ENCODE results near the gene B4GALT4.

The B4GALT4 gene

DNA sequence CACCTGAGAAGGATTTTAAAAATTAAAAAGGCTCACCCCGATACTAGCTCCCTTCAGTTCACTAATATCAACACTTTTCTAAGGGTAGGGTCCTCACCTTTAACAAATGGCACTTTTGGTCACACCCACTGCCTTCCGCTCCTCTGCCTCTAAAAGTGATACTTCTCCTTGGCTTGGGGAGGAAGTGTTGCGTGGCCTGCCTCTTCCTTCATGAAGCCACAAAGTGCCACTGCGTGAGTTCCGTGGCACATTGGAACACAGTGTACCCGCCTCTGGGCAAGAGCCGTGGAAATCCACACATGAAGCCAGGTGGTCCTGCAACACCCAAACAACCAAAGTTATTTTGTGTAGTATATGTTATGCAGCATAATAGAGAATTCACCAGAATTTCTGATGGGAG is 3.9 kb downstream of the B4GALT4 start:
- peak; percentile 14 for DNase-seq

GRCh38 chr3:119235151-119235550 is 5.5 kb downstream of the B4GALT4 start:
- no peak for DNase-seq

GRCh38 chr3:119234610-119235009 is 6.1 kb downstream of the B4GALT4 start:
- DNase-seq, result no peak

- no peak for DNase-seq
Observed at GRCh38 chr3:119230745-119231144, 9.9 kb downstream of the B4GALT4 start.

DNA sequence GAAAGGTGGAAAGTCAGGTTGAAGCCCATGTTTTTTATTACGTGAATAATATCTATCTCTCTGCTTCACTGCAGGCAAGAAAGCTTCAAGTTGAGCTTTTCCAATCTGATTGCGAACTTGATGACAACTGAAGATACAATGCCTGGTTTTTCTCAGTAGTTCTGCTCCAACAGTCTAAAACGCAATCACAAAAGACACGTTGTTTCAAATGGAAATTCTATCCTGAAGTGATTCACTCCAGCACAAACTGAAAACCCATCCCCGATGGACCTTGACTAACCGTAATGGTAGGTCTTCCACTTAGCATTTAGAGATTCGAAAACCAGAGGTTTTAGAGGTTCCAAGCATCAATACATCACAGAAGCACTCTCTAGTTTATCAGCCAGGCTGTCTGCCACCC is 10.6 kb downstream of the B4GALT4 start:
- no peak for DNase-seq

- no peak for DNase-seq
Observed at GRCh38 chr3:119229190-119229589, 11.5 kb downstream of the B4GALT4 start.

DNA sequence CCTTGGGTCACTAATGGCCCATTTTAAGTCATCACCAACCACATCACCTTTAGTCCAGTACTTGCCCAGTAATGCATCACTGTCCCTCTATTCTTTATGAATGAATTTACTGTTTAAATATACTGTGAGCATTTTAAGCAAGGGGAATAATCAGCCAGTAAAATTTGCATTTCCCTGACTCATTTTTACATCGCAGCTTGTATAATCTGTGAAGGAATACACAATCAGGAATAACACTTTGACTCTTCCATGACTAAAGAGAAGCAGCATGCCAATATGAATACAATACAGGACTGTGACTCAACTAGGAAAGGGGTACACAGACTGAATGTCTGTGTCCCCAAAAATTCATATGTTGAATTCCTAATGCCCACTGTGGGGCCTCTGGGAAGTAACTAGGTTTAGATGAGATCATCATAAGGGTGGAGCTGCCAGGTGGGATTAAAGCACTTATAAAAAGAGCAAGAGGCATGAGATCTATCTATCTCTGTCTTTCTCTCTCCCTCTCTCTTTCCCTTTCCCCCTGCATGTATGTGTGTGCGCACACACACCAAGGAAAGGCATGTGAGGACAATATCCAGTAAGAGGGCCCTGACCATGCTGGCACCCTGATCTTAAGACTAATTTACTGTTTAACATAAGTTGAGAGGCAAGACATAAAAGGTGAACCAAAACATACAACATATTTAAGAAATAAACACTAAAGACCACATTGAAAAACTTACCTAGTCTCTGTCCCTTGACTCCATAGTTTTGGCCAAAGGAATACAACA is 12.1 kb downstream of the B4GALT4 start:
- no peak for DNase-seq

GRCh38 chr3:119227070-119227850 is 13.4 kb downstream of the B4GALT4 start:
- no peak for DNase-seq

DNA sequence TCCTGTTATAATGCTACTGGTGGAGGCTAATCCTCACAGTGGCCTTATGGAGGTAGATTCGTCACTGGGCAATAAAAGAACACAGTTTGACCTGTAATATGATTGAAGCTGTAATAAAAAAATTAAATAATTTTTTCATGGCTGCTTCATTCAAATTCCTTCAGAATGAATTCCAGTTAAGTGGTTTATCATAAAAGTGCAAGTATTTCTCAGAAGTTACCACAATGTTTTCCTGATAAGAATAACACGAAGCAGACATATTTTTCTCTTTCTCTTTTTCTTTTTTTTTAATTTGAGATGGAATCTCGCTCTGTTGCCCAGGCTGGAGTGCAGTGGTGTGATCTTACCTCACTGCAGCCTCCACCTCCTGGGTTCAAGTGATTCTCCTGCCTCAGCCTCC is 15.6 kb downstream of the B4GALT4 start:
- no peak for DNase-seq

DNA sequence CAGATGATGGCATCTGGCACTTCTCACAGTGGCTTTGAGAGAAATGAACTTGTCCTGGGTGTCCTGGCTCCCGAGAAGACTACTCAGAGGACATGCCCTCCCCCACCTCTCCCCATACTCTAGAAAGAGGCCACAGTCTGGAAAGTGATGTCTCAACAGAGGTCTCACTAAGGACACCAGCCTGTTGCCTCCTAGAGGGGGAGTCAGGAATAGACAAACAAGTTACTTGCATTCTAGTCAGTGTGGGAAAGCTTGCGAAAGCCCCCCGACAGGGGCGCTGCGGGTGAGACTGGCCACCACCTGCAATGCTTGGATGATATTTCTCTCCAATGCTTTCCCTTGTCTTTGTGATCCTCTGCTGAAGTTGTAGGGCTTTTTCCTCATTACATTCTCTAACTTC is 17.2 kb downstream of the B4GALT4 start:
- DNase-seq, result no peak

DNA sequence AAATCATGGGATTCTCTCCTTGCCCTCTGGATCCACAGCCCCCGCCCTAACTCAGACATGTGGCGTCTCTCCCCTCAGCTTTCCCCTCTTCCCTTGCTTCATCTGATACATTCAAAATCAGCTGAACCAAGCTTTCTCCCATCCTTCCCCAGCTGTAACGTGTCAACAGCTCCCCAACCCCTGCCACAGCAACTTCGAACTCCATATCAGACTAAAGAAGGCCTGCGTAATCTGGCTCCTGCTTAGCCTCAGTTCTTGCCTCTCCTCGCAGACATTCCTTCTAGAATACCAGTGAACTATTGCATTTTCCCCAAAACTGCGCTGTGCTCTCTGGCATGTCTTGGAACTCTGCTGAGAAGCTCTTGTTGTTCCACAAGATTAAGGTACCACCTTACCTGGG is 18.3 kb downstream of the B4GALT4 start:
- DNase-seq, result no peak

- DNase-seq, result no peak
Observed at GRCh38 chr3:119221779-119222320, 18.8 kb downstream of the B4GALT4 start.

DNA sequence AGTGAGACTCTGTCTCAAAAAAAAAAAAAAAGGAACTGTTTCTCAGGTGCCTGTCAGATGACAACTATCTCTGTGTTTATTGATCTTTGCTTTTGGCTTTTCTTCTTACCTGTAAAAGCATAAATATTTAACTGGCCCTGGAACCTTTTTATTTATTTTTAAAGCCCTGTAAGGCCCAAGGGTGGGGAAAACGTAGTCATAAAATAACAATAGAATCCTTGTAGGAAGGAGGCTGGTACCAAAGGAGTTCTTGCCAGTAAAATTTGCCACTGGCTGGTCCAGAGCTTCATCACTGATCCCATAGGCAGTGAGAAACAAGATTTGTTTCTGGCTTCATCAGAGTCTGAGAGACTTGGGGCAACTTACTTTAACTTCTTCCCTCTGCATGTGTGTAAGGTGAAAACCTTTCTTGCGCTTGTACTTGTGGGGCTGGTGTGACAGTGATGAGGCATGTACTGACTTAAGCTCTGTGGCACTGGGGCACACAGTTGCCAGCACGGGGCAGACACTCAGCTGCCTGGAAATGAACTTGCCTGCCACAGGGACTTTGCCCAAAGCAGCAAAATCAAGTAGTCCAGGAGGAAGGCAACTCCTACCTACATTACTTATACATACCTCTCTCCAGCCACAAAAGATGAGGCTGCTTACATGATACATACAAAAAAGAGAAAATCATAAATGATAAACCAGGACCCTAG is 19.6 kb downstream of the B4GALT4 start:
- DNase-seq, result no peak

- no peak for DNase-seq
Observed at GRCh38 chr3:119220198-119220597, 20.5 kb downstream of the B4GALT4 start.

DNA sequence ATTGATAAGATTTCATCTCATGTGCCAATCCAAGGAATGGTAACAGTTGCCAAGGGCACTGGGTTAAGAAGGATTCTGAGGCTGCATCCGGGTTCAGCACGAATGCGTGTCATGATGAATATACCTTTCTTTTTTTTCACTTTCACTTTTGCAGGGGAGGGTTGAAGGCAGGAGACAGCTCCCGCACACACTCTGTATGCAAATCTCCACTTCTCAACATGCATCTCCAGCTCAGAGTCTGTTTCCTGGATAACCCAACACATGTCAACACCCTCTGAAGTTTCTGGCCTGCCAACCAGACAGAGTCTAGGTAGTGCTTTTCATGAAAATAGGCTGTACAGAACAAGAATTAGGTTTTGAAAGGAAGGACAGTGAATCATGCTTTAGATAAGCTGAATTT is 21.6 kb downstream of the B4GALT4 start:
- DNase-seq, result no peak

DNA sequence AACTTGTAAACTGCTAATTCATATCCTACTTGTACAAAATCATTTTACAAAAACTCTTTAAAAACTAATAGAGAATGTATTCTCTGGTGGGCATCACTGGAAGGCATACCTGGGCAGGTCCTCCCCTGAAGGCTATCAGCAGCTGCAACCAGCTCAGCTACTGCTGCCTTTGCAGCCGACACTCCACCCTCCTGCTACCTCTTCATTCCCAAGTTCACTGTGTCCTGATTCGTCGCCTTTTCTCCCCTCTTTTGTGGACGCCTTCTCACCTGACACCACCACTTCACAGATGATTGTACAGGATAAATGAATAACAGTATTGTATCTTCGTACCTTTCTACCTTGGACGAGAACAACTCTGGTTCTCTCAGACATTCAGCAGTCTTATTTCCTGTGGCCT is 28.9 kb downstream of the B4GALT4 start:
- no peak for DNase-seq

DNA sequence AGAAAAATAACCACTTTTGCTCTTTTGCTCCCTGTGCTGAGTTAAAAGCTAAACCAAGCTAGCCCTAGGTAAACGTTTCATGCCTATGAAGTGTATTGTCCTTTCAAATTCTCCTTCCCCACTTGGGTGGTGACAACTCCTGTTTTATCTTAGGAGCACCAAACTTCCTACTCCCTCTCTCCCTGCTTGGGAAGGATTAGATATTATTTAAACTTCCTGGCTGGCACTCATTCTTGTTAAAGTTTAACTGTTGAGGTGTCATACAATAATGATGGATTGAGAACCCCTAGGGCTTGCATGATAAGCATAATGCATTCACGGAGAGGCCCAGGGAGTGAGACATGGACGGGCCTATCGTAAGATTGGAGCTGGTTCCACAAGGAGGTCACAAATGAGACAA is 29.5 kb downstream of the B4GALT4 start:
- no peak for DNase-seq

- no peak for DNase-seq
Observed at GRCh38 chr3:119207512-119207875, 33.2 kb downstream of the B4GALT4 start.

GRCh38 chr3:119206611-119207511 is 33.8 kb downstream of the B4GALT4 start:
- no peak for DNase-seq

DNA sequence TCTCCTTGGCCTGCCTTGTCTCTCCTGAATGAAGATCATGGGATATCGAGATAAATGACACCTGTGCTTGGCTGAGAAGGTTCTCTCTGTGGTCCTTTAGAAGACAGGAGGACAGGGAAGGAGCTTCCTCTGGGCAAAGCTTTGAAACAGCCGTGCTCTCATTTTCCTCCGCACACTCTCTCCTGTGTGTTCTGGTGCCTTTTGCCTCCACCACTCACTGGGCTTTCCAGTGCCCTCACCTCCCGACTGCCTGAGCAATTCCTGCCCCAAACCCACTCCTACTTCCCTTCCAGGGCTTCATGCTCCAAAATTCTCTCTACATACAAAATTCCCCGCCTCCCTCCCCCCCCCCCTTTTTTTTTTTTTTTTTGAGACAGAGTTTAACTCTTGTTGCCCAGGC is 35.0 kb downstream of the B4GALT4 start:
- DNase-seq, result no peak

DNA sequence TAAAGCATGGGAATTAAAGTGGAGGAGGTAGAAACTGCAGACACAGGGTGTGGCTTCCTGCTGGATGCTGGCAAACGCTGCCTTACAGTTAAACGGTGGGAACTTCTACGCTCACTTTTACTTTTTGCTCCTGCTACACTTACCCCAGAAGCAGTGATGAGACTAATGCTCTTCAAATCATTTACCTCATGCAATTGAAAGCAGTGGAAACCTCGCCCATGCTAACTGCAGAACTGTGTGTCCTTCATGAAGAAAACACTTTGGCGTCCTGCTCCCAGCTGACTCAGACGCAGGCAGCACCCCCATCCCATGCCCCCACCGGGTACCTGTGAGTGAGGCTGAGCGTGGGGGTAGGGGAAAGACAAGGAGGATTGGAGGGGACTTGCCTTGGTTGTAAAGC is 35.5 kb downstream of the B4GALT4 start:
- no peak for DNase-seq

GRCh38 chr3:119195911-119196310 is 44.8 kb downstream of the B4GALT4 start:
- DNase-seq, result no peak

- no peak for DNase-seq
Observed at GRCh38 chr3:119195151-119195476, 45.6 kb downstream of the B4GALT4 start.
